HL-60 (cell line): ENCODE data around the gene CTIF.

Experiments
- DNase-seq, 2 experiments: peaks; one replicate each; pipeline ENCODE4 v3.0.0-alpha.2; 2010 to 2020; ENCODE audit warnings: low read depth in 1 of 2, low spot score in 1 of 2
- H3K27ac ChIP-seq: fragments of 250-450 bp; sonication (Bioruptor Pico); replicated peaks from 2 replicates; pipeline ENCODE4 v1.5.1; 2020; ENCODE audit warnings: mild to moderate bottlenecking, moderate library complexity
- H3K27me3 ChIP-seq: fragments of 250-450 bp; sonication (Bioruptor Pico); 2 replicates; pipeline ENCODE4 v1.5.1; 2021; ENCODE audit warnings: mild to moderate bottlenecking, moderate library complexity; ENCODE audit not compliant: insufficient read depth, poor library complexity, severe bottlenecking
- H3K4me3 ChIP-seq: replicated peaks from 2 replicates; pipeline ENCODE4 v1.5.1; 2011; ENCODE audit warnings: mild to moderate bottlenecking, control low read depth, low read length; ENCODE audit not compliant: insufficient read depth
- GABPA ChIP-seq: IDR thresholded peaks from 2 replicates; pipeline ENCODE4 v1.6.1; 2012; ENCODE audit warnings: low read depth
- POLR2AphosphoS5 ChIP-seq: IDR thresholded peaks from 2 replicates; pipeline ENCODE4 v1.6.1; 2012; ENCODE audit warnings: low read depth
- SPI1 ChIP-seq: IDR thresholded peaks from 2 replicates; pipeline ENCODE4 v1.6.1; 2012; ENCODE audit warnings: low read depth, mild to moderate bottlenecking, borderline replicate concordance
- TF ChIP-seq, protein P1 (sequence below): IDR thresholded peaks from 2 replicates; pipeline ENCODE4 v1.6.1; 2012; ENCODE audit warnings: low read depth; ENCODE audit not compliant: insufficient replicate concordance
- TF ChIP-seq, protein P2 (sequence below): IDR thresholded peaks from one replicate; pipeline ENCODE4 v1.5.1; 2011; ENCODE audit warnings: low read length, control low read depth, inconsistent platforms; ENCODE audit not compliant: insufficient read depth

CTIF gene

DNA sequence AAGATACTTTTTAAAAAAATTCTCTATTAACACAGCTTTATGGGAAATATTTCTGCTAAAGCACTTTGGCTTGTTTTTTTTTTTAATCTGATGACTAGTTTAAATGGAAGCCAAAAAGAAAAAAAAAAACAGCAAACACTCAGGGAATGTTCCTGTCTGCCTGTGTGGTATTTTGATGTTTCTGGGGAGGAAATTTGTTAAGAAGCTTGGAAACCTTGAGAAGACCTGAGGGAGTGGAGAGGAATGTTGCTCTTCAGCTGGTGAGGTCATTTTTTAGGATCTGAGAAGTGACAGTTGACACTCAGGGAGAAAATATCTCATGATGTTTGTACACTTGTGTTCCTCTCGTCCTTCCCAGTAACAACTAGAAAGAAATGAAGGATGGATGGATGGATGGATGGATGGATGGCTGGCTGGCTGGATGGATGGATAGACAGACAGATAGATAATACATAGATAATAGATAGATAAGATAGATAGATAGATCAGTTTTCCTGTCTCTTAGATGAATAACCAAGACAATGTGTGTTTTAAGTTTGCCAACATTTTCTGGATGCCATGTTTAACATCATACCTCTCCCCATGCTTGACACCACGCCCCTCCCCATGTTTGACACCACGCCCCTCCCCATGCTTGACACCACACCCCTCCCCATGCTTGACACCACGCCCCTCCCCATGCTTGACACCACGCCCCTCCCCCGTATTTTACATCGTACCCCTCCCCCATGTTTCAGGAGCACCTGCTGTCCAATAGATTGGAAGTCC lies 84.8 kb downstream of the CTIF start:
- Histone ChIP-seq H3K27me3 (no peaks in the 10 kb centered on the region), H3K27ac (no peak overlapping the region), H3K4me3 (no peak overlapping the region)
- no peak for TF ChIP-seq SPI1
- TF ChIP-seq, protein P1, sequence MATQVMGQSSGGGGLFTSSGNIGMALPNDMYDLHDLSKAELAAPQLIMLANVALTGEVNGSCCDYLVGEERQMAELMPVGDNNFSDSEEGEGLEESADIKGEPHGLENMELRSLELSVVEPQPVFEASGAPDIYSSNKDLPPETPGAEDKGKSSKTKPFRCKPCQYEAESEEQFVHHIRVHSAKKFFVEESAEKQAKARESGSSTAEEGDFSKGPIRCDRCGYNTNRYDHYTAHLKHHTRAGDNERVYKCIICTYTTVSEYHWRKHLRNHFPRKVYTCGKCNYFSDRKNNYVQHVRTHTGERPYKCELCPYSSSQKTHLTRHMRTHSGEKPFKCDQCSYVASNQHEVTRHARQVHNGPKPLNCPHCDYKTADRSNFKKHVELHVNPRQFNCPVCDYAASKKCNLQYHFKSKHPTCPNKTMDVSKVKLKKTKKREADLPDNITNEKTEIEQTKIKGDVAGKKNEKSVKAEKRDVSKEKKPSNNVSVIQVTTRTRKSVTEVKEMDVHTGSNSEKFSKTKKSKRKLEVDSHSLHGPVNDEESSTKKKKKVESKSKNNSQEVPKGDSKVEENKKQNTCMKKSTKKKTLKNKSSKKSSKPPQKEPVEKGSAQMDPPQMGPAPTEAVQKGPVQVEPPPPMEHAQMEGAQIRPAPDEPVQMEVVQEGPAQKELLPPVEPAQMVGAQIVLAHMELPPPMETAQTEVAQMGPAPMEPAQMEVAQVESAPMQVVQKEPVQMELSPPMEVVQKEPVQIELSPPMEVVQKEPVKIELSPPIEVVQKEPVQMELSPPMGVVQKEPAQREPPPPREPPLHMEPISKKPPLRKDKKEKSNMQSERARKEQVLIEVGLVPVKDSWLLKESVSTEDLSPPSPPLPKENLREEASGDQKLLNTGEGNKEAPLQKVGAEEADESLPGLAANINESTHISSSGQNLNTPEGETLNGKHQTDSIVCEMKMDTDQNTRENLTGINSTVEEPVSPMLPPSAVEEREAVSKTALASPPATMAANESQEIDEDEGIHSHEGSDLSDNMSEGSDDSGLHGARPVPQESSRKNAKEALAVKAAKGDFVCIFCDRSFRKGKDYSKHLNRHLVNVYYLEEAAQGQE, result no peak
- no peak for TF ChIP-seq POLR2AphosphoS5
- TF ChIP-seq GABPA, result no peak
- TF ChIP-seq, protein P2, sequence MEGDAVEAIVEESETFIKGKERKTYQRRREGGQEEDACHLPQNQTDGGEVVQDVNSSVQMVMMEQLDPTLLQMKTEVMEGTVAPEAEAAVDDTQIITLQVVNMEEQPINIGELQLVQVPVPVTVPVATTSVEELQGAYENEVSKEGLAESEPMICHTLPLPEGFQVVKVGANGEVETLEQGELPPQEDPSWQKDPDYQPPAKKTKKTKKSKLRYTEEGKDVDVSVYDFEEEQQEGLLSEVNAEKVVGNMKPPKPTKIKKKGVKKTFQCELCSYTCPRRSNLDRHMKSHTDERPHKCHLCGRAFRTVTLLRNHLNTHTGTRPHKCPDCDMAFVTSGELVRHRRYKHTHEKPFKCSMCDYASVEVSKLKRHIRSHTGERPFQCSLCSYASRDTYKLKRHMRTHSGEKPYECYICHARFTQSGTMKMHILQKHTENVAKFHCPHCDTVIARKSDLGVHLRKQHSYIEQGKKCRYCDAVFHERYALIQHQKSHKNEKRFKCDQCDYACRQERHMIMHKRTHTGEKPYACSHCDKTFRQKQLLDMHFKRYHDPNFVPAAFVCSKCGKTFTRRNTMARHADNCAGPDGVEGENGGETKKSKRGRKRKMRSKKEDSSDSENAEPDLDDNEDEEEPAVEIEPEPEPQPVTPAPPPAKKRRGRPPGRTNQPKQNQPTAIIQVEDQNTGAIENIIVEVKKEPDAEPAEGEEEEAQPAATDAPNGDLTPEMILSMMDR, result no peak
- no peak for DNase-seq

DNA sequence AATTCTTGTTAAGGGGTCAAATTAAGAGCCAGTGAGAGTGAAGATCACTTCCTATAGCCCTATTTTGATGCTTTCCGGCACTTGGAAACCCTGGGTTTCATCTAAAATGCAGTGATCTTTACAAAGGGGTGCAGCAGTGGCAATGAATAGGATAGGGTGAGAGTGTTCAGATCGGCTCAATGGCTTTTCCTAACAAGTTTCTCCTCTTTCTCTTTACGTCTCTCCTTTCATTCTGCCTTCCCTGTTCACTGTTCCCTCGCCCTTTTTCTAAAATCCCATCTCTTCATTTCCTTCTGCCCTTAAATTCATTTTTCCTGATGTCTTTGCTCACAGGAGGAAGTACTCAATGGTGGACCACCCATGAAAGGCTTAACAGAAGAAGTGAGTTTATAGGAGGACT lies 86.0 kb downstream of the CTIF start:
- Histone ChIP-seq H3K27me3 (no peaks in the 10 kb centered on the region), H3K4me3 (no peak overlapping the region), H3K27ac (no peak overlapping the region)
- DNase-seq, result no peak
- TF ChIP-seq, protein P1, result no peak
- TF ChIP-seq SPI1 (no peak), GABPA (no peak), POLR2AphosphoS5 (no peak)
- TF ChIP-seq, protein P2, result no peak

DNA sequence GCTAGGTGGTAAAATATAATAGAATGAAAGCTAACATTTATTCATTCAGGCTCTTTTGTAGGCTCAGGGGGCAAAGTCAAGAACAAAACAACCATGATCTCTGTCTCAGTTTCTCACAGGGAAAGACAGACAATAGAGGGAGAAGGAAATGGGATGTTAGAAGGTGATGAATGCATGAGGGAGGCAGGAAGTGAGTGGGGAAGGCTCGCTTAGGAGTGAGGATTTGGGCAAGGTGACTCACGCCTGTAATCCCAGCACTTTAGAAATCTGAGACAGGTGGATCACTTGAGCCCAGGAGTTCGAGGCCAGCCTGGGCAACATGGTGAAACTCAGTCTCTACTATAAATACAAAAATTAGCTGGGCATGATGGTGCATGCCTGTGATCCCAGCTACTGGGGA lies 88.4 kb downstream of the CTIF start:
- H3K27ac ChIP-seq, result no peak overlapping the region
- TF ChIP-seq, protein P2, result no peak
- TF ChIP-seq GABPA, result no peak
- TF ChIP-seq POLR2AphosphoS5, result no peak
- TF ChIP-seq SPI1, result no peak
- TF ChIP-seq, protein P1, result no peak
- no peaks in the 10 kb centered on the region for H3K27me3 ChIP-seq
- no peak for DNase-seq
- no peak overlapping the region for H3K4me3 ChIP-seq
